Thyroid gland (tissue), 4 donors: ENCODE data around the gene MYLK2.

ENCODE experiments used
- POLR2A ChIP-seq, 2 donors: fragments of 450-650 bp; IDR thresholded peaks; one replicate each; pipeline ENCODE4 v1.6.1; 2017; ENCODE audit warnings: antibody characterized with exemption in 2 of 2, mild to moderate bottlenecking in 2 of 2, moderate library complexity in 1 of 2
- TF ChIP-seq, protein P1 (sequence below), 6 experiments: fragments of 200-600 bp in 3 of 6; fragments of 450-650 bp in 3 of 6; sonication (generic) in 3 of 6; IDR thresholded peaks; one replicate each; pipeline ENCODE4 v1.5.1; 2016 to 2019; ENCODE audit warnings: antibody characterized with exemption in 6 of 6, mild to moderate bottlenecking in 2 of 6, inconsistent platforms in 1 of 6, moderate library complexity in 1 of 6

- no peak for TF ChIP-seq POLR2A (IDR thresholded peaks at IDR 0.05)
- TF ChIP-seq, protein P1, sequence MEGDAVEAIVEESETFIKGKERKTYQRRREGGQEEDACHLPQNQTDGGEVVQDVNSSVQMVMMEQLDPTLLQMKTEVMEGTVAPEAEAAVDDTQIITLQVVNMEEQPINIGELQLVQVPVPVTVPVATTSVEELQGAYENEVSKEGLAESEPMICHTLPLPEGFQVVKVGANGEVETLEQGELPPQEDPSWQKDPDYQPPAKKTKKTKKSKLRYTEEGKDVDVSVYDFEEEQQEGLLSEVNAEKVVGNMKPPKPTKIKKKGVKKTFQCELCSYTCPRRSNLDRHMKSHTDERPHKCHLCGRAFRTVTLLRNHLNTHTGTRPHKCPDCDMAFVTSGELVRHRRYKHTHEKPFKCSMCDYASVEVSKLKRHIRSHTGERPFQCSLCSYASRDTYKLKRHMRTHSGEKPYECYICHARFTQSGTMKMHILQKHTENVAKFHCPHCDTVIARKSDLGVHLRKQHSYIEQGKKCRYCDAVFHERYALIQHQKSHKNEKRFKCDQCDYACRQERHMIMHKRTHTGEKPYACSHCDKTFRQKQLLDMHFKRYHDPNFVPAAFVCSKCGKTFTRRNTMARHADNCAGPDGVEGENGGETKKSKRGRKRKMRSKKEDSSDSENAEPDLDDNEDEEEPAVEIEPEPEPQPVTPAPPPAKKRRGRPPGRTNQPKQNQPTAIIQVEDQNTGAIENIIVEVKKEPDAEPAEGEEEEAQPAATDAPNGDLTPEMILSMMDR (IDR thresholded peaks at IDR 0.05) = no peak
Measured at GRCh38 chr20:31785089-31785488, 34.1 kb upstream of the MYLK2 start.
